ENCODE results near the gene NSUN7.

- peak in 2 of 4 experiments; percentile 9 to 39 for TF ChIP-seq CTCF (IDR thresholded peaks at IDR 0.05)
- TF ChIP-seq POLR2A (IDR thresholded peaks at IDR 0.05), result no peak
These were observed 12.8 kb upstream of the NSUN7 start for GRCh38 chr4:40736910-40737309.

Data from gastroesophageal sphincter (tissue), 3 donors.